GM19467 (cell line): ENCODE results near the gene ME2.
"Not testable (repeated sequence)": the region's sequence is repeated elsewhere in the genome, so short reads cannot be mapped to it uniquely, and the experiment has no call there.

Experiments
- ATAC-seq: cut with Tn5 transposase; IDR thresholded peaks from one replicate; pipeline ENCODE4 v1.9.1; 2021; ENCODE audit warnings: mild to moderate bottlenecking, moderate library complexity; ENCODE audit not compliant: unreplicated experiment

The ME2 gene

DNA sequence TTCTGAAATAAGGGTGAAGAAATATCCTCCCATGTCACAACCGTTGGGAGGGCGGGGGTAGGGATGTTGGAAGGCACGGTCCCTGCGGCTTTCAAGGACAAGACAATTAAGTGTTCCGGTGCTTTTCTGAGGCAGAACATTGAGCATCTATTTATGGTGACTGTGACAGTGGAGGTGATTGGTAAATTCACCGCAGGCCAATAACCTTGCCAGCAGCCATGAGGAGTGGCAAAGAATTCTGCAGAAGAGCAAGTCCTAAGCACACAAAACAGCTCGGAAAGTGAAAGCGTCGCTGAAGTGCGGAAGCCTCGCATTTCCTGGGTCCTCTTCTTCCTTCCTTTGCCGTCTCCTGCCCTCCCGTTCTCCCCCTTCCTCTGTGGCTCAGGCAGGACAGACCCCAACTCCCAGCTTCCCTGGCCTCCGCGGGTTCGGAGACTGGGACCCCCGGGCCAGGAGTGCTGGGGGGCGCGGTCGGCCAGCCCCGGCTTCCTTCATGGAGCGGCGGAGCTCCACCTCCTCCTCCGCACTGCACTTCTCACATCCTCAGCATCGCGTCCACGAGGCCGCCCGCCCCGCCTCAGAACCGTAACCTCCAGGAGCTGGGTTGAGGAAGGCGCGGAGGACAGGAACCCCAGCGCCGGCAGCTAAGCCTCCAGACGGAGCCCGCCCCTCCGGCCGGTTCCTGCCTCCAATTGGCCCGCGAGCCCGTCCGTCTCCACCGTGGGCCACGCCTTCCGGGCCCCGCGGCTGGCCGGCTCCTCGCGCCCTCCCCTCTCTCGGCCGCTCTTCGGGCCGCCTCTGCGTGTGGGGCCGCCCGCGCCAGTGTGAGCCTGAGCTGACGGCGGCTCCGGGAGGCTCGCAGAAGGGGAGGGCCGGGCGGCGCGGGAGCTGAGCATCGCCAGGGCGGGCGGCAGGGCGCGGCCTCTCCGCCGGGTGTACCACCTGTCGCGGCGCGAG lies at the start of gene ME2:
Gene ME2 (plus strand): TSS at position 774 of the 957 bp plus-strand sequence. CDS start 16,703 bp downstream, outside the sequence.
- peak; percentile 93 for ATAC-seq

DNA sequence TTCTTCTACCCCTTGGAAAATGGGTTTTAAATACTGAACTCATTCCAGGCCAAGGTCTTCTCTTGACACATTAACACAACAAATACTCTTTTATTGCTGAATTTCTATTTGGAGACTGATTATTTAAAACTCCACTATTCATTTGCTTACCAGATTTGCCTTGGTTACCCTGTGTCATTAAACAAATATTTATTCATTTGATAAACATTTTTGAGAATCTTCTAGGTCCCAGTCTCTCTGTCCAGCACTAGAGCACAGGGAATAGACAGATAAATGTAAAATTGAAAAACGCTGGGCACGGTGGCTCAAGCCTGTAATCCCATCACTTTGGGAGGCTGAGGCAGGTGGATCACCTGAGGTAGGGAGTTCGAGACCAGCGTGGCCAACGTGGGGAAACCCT lies 49.3 kb upstream of the ME2 start:
- ATAC-seq: no peak

DNA sequence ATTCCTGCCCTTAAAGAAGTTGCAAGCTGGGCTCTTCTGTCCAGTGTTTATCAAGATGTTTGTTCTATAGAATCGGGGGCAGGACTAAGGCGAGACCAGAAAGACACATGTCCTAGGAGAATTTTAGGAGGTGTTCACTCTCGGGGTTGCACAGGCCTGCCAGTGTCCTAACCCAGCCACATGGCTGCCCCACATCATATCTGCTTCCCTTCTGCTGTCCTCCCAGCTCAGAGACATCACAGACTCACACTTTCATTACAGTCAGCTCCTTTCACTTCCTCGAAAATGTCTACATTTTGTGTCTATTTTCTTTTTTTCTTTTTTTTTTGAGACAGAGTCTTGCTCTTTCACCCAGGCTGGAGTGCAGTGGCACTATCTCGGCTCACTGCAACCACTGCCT lies 48.4 kb upstream of the ME2 start:
- peak; percentile 55 for ATAC-seq

DNA sequence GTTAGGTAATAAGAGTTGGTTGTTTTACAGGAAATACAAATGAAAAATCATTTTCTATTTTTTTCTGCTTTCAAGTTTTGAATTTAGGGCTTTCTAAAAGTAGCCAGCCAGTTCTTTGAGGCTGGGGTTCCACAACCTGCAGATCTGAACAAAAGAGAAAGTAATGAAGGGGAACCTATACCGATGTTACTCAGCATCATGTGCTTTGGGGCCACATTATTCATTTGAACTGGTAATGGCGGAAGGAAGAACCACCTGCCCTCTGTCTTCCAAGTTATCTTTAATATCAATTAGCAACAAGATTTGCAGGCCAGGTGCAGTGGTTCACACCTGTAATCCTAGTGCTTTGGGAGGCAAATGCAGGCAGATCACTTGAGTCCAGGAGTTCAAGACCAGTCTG lies 46.2 kb upstream of the ME2 start:
- ATAC-seq: no peak

DNA sequence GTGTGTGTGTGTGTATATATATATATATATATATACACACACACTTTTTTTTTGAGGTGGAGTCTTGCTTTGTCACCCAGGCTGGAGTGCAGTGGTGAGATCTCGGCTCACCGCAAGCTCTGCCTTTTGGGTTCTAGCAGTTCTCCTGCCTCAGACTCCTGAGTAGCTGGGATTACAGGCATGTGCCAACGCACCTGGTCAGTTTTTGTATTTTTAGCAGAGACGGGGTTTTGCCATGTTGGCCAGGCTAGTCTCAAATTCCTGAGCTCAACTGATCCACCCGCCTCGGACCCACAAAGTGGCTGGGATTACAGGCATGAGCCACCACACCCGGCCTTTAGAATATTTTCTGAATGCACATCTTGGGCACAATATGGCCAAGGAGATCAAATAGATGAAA lies 45.4 kb upstream of the ME2 start:
- not testable (repeated sequence) for ATAC-seq

DNA sequence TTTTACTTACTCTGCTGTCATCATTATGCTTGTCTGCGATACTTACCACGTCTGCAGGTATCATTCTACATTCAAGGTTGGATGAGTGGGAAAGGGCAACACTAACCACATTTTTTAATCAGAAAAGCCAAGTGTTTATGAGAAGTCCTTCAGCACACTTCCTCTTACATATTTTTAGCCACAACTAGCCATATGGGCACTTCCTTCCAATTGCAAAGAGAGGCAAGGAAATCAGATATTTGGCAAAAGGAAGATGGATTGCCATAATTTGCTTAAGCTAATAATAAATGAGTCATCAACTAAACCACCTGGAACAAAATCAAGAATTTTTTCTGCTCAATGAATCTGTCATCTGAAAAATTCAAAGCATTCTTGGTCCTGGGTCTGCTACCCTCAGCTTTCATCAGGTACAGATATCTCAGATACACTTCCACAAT lies 42.4 kb upstream of the ME2 start:
- no peak for ATAC-seq

DNA sequence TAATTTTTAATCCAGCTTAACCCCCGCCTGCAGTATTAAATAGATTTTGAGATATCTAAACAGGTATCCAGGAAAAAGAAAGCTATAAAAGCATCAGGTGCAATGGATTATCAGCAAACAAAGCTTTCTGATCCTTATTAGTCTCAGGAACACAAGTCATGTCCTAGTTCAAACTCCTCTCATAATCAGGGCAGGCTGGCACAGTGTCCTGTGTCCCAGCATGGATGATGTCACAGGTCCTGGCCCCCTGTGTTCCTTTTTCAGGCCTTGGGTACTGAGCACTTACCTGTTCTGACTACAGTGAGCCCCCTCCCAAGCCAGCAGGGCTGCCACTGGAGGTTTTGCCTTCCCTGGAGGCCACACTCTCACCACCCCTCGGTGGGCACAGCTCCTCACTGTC lies 39.6 kb upstream of the ME2 start:
- ATAC-seq: no peak

DNA sequence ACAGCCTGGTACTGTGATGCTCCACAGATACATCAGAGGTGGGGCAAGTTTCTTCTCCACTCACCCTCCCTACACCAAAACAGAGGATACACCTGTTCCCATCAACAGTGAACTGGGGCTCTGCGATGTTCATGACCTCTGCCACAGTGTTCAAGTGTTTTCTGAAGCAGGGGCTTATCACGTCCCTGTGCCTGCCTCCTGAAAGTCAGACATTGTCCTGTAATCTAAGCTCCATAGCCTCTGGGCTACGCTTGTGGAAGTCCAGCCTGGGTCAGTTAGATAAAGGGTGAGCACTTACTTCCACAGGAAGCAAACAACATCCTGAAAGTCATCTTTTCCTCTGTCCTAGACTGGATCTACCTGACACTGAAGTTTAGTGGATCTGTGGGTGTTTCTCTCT lies 38.9 kb upstream of the ME2 start:
- no peak for ATAC-seq

DNA sequence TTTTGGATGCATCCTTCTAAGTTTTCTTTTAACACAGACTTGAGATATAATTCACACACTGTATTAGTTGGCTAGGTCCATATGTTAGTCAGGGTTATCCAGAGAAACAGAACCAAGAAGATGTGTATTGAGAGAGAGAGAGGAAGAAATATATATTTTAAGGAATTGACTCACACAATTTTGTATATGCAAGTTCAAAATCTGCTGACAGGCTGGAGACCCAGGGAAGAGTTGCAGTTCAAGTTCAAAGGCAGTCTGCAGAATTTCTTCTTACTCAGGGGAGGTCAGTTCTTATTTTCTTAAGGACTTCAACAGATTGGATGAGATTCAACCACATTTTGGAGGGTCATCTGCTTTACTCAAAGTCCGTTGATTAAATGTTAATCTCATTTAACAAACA lies 36.1 kb upstream of the ME2 start:
- no peak for ATAC-seq

DNA sequence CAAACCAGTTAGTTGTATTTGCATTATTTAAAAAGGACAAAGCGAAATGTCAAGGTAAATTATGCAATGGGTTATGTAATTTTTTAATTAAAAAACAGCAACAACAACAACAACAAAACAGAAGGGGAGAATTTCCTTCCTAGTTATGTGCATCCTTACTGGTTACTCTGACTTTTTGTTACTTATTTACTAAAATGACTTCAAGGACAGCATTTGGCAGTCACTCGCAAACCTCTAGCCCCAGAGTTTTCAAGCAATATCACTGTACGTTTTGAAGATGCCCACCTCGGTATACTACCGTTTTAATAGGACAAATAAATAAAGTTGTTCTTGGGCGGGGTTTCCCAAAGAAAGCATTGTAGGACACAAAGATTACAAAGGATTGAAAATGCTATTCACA lies 34.4 kb upstream of the ME2 start:
- no peak for ATAC-seq

DNA sequence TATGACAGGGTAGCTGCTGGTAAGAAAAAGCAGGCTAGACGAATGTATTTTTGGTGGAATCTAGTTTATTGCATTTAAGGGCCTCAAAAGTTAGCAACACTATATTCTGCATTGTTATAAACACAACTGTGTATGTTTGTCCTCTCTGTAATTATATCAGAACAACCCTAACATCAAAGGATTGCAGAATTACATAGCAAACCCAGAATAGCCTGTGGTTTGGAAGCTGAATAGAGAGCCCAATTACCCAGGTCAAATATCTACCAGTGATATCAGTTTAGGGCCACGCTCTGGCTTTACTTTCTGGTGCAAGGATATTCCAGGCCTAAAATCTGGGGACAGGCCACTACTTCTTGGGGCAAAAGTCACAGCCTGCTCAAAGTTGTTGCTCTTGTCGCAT lies 34.0 kb upstream of the ME2 start:
- no peak for ATAC-seq

DNA sequence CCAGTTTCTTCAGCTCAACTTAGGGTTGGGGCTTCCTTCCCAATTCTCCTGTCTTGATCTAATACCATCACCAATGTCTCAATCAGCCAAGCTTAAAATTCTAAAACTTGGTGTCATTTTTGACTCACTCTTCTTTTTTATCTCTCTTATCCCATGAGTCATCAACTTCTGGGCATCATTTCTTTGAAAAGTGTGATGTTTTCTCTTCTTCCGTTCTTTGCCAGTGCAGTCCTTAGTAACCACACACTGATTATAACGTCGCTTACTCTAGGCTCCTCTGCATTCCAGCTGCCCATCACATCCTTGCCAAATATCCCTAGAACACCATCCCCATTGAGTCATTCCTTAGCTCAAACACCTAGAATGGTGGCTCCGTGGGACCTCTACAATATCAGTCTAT lies 31.7 kb upstream of the ME2 start:
- ATAC-seq: no peak

DNA sequence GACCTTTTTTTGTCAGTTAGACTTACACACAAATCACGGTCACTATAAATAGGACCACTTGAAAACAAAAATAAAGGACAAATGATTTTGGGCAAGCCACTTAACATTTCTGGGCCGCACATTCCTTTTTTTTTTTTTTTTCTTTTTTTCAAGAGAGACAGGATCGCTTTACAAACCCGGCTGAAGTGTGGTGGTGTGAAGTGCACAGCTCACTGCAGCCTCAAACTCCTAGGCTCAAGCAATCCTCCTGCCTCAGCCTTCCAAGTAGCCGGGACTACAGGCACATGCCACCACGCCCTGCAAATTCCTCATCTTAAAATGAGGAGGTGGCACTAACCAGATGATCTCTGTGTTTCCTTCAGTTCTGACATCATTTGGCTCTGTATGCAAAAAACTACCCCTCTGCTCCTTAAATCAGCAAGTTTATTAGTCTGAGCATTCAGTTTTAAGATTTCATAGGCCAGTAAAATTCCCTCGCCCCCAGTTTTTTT lies 30.8 kb upstream of the ME2 start:
- ATAC-seq: no peak

DNA sequence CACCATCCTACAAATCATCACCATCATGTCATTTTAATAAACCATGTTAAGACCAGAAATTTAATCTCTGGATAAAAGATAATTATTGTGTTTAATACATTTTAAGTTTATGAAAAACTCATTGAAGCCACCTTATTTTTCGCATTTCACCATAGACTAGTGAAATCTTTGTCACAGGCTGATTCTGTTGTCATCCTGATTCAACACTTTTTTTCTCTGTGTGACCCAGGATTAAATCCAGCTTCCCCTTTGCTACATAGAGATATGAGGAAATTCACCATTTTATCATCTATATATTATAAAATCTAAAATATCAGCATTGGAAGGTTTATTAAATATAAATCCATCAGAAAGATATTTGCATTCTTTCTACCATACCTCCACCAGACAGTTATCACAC lies 29.9 kb upstream of the ME2 start:
- ATAC-seq: no peak

DNA sequence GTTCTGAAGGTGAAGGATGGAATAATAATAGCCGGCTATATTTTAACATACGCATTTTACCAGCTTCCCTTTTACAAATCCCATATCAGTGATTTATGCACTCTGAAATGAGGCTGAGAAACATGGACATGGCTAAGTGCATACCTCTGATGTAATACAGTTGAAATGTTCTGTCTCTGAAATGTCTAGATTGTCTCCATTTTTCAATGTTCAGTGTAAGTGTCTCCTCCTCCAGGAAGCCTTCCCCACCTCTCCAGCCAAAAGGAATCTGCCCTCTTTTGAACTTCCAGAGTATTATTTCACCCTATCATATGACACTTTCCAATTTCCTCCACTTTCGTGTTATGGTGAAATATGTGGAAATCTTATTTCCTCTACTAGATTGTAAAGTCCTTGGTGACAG lies 29.5 kb upstream of the ME2 start:
- ATAC-seq: no peak

DNA sequence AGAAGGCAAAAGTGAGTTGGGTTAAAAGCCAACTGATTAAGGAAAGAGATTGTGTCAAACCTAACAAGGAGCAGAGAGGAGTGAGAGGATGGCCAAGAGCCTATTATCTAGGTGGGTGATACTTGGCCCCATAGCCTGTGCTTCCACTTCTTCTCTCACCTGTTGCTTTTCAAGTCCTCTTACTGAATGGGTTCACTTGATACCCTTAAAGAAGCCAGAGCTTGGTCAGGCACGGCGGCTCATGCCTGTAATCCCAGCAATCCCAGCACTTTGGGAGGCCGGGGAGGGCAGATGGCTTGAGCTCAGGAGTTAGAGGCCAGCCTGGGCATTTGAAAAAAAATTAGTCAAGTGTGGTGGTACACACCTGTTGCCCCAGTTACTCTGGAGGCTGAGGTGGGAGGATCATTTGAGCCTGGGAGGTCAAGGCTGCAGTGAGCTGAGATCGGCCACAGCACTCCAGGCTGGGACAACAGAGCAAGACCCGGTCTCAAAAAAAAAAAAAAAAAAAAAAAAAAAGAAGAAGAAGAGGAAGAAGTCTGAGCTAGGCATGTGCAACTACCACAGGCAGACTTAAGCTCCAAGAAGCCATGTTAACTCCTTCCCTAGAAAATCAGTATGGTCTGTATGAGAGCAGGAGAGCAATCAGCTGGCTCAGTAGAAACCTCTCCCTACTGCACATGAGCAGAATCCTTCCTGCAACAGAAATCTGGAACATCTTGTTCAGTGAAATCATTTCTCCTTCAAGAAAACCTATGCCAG lies 28.4 kb upstream of the ME2 start:
- ATAC-seq: no peak

DNA sequence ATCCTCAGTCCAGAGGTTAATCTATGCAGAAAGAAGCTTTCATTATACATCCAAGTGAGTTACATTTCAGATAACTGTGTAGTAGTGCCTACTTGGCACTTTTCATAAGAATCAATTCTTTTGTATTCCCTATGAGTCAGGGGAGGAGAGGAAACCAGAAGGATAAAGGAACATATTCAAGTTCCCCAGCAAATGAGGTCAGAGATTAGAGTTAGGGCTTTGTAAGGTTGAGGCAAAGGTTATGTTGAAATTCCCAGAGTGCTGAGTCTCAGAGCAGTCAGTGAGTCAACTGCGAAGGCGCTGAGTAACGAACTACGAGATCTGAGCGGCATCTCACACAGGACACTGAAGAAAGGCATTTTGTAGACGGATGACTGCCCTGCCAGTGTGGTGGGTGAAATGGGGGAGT lies 25.1 kb upstream of the ME2 start:
- no peak for ATAC-seq

DNA sequence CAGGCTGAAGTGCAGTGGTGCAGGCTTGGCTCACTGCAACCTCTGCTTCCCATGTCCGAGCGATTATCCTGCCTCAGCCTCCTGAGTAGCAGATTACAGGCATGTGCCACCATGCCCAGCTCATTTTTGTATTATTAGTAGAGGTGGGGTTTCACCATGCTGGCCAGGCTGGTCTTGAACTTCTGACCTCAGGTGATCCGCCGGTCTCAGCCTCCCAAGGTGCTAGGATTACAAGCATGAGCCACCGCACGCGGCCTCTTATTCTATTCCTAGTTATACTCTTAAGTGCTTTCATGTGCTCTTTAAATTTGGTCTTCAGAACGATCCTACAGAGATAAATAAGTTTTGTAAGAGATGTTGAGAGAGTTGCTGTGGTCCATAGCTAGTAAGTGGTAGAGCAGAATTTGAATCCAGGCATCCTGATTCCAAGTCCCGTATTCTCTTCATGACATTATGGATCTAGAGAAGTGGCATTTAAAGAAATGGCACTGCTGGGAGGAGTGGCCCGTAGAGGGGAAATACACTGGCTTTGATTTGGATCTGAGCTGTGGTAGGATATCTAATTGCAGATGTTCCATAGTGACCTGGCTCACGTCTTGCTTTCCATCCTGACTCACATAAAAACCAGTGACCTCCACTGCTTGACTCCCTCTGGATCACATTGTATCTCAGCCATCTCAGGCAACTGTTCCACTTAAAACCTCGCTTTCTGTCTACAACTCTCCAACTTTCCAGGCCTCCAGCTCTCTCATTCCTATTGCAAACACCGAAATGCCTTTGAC lies 22.8 kb upstream of the ME2 start:
- no peak for ATAC-seq

DNA sequence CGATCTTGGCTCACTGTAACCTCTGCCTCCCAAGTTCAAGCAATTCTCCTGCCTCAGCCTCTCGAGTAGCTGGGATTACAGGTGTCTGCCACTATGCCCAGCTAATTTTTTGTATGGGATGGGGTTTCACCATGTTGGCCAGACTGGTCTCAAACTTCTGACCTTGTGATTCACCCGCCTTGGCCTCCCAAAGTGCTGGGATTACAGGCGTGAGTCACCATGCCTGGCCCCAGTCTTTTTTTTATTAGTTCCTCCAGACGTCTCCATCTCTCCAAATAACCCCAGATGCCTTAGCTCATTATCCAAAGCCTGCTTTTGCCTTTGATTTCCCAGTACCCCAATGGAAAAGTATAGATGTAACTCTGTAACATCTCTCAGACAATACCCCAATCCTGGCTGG lies 21.8 kb upstream of the ME2 start:
- not testable (repeated sequence) for ATAC-seq

DNA sequence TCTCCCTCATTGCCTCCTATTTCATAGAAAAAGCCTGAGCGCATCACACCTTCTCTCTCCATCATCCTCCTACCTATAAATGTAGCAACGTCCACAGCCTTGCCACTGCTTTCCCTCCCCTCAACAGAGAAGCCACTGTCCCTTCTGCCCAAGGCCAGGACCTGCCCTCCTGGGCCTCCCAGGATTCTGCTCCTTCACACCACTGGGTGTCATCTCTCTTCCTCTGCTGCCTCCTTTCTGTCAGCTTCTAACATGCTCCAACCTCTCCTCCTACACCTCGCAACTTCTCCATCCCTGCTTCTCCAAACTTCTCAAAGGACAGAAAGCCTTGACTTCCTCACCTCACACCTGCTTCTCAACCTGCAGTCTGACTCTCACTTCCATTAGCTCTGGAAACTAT lies 21.2 kb upstream of the ME2 start:
- ATAC-seq: no peak
